ENCODE measurements around the gene COMTD1. TPM values are rescaled to one million over a fixed set of nuclear protein-coding genes. Genes with fewer than 3 reads are reported as not detected.

COMTD1 gene
- total RNA-seq, 4 donors from 2014 or later = 6.7 to 29.0 (median 21.7) TPM

DNA sequence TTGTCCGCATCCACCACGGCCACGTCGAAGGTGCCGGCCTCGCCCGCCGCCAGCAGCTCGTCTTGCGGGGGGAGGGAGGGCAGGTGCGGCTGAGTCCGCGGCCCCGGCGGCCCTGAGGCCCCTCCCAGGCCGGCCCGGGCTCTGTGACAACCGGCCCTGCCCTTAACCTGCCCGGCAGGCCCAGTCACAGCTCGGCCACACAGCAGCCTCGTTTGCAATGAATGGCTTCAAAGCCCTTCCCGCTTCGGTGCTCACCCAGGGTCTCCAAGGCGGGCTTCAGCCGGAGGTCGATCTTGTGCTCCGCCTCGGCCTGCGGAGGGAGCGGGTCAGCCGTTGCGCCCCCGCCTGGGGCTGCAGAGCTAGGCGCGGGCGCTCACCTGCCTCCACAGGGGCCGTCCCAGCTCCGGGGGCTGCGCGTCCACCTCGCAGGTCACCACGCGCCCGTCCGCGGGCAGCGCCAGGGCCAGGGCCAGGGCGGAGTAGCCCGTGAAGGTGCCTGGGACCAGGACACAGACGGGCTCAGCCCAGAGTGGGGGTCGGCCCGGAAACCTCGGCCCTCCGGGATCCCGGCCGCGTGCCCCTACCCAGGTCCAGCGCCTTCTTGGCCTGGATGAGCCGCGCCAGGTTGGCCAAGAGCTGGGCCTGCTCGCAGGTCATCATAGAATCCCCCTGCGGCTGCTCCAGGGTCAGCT, 928 bp downstream of the COMTD1 start:
- TF ChIP-seq, protein P1, sequence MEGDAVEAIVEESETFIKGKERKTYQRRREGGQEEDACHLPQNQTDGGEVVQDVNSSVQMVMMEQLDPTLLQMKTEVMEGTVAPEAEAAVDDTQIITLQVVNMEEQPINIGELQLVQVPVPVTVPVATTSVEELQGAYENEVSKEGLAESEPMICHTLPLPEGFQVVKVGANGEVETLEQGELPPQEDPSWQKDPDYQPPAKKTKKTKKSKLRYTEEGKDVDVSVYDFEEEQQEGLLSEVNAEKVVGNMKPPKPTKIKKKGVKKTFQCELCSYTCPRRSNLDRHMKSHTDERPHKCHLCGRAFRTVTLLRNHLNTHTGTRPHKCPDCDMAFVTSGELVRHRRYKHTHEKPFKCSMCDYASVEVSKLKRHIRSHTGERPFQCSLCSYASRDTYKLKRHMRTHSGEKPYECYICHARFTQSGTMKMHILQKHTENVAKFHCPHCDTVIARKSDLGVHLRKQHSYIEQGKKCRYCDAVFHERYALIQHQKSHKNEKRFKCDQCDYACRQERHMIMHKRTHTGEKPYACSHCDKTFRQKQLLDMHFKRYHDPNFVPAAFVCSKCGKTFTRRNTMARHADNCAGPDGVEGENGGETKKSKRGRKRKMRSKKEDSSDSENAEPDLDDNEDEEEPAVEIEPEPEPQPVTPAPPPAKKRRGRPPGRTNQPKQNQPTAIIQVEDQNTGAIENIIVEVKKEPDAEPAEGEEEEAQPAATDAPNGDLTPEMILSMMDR (IDR thresholded peaks at IDR 0.05; ENCODE audit: low read depth) = no peak

DNA sequence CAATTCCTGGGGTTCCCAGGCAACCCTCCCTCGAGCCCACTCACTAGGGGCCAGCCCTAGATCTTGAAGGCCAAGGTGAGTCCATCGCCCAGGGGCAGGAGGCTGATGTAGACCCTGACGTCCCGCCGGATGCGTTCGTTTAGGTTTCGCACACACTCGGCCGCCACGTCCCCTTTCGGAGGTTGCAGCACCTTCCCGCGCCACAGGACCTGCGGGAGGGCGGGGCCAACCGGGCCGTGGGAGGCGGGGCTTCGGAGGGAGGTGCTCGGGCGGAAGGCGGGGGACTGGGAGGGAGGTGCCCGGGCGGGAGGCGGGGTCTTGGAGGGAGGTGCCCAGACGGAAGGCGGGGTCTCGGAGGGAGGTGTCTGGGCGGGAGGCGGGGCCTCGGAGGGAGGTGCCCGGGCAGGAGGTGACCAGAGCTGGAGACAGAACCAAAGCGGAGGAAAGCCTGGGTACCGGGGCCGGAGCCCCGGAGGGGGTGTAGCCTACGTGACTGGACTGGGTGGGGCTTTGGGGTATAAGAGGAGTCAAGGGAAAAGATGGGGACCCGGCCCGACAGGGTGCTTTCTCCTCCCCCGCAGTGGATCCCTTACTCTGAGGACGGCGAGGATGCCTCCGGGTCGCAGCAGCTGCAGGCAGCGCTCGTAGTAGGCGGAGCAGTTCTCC, 1.6 kb downstream of the COMTD1 start:
- TF ChIP-seq, protein P1 (IDR thresholded peaks at IDR 0.05; ENCODE audit: low read depth) = no peak

DNA sequence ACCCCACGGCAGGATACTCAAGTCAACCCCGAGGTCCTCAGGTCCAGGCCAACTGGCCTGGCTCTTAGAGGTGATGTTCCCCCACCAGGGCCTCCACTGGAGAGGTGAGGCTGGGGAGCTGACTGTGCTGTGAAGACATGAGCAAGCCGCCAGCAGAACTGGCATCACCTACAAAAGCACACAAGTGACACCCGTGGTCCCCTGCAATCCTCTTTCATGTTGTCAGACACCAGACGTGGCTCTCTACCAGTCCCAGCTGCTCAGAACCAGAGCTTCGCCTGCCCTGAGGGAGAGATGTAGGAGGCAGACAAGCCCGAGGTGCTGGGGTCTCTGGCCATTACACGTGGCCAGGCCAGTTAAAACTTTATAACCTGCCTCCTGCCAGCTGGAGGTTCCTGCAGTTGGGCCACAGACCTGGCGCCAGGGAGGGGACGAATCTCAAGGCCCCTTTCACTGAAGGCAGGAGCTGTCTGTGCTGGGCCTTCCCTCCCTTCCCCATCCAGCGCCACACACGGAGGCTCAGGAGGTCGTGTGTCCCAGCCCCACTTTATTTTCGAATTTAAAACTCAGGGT, 2.2 kb downstream of the COMTD1 start:
- TF ChIP-seq, protein P1 (IDR thresholded peaks at IDR 0.05; ENCODE audit: low read depth) = no peak

DNA sequence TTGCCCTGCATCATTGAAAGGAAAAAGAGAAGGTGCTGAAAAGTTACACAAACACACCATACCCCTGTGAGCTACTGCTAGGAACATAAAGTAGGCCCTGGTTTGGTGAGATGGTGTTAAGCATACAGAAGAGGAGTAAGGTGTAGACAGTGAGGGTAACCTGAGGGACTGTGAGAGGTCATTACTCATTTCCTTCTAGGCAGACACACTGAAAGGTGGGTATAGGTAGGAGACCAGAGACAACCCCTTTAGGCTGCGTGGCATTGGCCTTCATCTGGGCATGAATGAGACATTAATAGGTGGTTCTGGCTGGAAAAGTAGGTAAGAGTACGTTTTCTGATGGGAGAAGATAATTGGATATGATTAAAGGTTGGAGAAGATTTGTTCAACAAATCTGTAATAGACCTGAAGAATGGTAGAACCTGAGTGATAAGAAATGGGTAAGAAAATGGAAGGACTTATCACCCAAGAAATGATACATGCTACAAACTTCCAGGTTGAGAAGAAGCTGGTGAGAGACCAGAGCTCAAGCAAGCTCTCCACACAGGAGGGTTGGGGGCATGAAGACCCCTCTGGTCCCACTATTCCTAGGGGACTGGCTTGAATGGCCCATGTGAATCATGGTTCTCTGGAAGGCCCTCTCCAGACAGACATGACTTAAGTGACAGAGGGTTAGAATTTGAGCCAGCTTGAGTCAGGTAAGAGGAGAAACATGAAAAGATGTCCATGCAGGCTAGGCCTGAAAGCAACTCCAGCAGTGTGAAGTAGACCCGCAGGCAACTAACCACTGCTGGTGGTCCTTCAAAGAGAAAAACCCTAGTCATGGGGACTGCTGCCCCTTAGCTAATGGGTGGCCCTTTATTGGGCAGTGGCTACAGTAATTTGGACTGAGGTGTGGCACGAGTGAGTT, 3.8 kb downstream of the COMTD1 start:
- TF ChIP-seq, protein P1 (IDR thresholded peaks at IDR 0.05; ENCODE audit: low read depth) = no peak

DNA sequence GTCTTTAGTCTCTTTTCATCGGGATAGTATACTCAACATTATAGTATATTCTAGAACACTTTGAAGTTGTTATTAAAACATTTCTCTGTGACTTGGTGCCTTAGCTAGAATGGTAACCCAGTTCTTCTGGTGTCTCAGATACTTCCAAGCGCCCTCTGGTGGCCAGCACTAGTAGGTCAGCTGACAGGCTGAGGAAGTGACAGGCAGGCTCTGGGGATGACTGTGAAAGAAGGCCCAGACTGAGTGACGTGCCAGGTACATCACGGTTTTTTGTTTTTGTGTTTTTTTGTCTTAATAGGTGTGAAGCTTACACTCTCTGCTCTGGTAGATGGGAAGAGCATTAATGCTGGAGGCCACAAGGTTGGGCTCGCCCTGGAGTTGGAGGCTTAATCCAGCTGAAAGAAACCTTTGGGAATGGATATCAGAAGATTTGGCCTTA, 5.1 kb downstream of the COMTD1 start:
- TF ChIP-seq, protein P1 (IDR thresholded peaks at IDR 0.05; ENCODE audit: low read depth) = no peak

DNA sequence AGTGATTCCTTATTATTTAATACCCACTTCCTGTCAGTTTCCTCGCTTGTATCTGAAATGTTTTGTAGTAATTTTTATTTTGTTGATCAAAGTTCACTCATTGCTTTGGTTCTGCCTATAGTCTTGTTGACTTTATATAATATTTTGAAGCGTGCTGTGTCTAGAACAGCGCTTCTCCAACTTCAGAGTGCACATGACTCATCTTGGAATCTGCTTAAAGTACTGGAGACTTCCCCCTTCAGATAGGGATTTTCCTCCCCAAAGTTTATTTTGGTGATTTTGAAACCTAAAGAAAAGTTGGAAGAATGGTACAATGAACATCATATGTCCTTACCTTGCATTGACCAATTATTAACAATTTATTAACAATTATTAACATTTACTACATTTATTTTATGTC, 5.8 kb downstream of the COMTD1 start:
- TF ChIP-seq, protein P1 (IDR thresholded peaks at IDR 0.05; ENCODE audit: low read depth) = no peak
